OCI-LY1 (cell line): ENCODE measurements around the gene MRPS30.

Experiments used
- H2AFZ ChIP-seq: fragments of 200-600 bp; sonication (generic), shearing (Covaris generic); 2 replicates; pipeline ENCODE4 v1.6.0; 2014; ENCODE audit warnings: antibody characterized with exemption, mild to moderate bottlenecking, low read length
- H3F3A ChIP-seq: fragments of 200-600 bp; sonication (generic), shearing (Covaris generic); 2 replicates; pipeline ENCODE4 v1.6.0; 2014; ENCODE audit warnings: mild to moderate bottlenecking, antibody characterized with exemption, low read length, moderate library complexity; ENCODE audit not compliant: insufficient read depth
- H3K27ac ChIP-seq: fragments of 200-600 bp; sonication (generic); 2 replicates; pipeline ENCODE4 v1.5.1; 2014; ENCODE audit warnings: low read length, mixed run types, mild to moderate bottlenecking, low read depth; ENCODE audit not compliant: poor library complexity, severe bottlenecking
- H3K27me3 ChIP-seq: fragments of 200-600 bp; sonication (generic); 2 replicates; pipeline ENCODE4 v1.6.0; 2014; ENCODE audit warnings: antibody characterized with exemption, mild to moderate bottlenecking, low read length, moderate library complexity; ENCODE audit not compliant: insufficient read depth
- H3K36me3 ChIP-seq: fragments of 200-600 bp; sonication (generic); 2 replicates; pipeline ENCODE4 v1.6.1; 2014; ENCODE audit warnings: mild to moderate bottlenecking, antibody characterized with exemption, low read length, moderate library complexity, mixed read lengths; ENCODE audit not compliant: insufficient read depth
- H3K4me1 ChIP-seq: fragments of 200-600 bp; sonication (generic); 2 replicates; pipeline ENCODE4 v1.5.1; 2014; ENCODE audit warnings: mild to moderate bottlenecking, low read length, moderate library complexity; ENCODE audit not compliant: insufficient read depth, severe bottlenecking
- H3K4me2 ChIP-seq: fragments of 200-600 bp; sonication (generic), shearing (Covaris generic); 2 replicates; pipeline ENCODE4 v1.6.1; 2014; ENCODE audit warnings: low read length
- H3K4me3 ChIP-seq: fragments of 200-600 bp; sonication (generic); 2 replicates; pipeline ENCODE4 v1.5.1; 2014; ENCODE audit warnings: low read length, low read depth, mild to moderate bottlenecking, mixed read lengths; ENCODE audit not compliant: poor library complexity, severe bottlenecking
- H3K79me2 ChIP-seq: fragments of 200-600 bp; shearing (Covaris generic); 2 replicates; pipeline ENCODE4 v1.6.1; 2016; ENCODE audit warnings: mixed run types, low read length, mixed read lengths; ENCODE audit not compliant: insufficient read depth
- H3K9ac ChIP-seq: fragments of 200-600 bp; sonication (generic), shearing (Covaris generic); 2 replicates; pipeline ENCODE4 v1.6.1; 2014; ENCODE audit warnings: mild to moderate bottlenecking, low read length, mixed read lengths
- H3K9me2 ChIP-seq: fragments of 200-600 bp; sonication (generic), shearing (Covaris generic); 2 replicates; pipeline ENCODE4 v1.6.1; 2014; ENCODE audit warnings: low read depth, mild to moderate bottlenecking, low read length, mixed read lengths
- H3K9me3 ChIP-seq: fragments of 200-600 bp; shearing (Covaris generic); 2 replicates; pipeline ENCODE4 v1.6.1; 2014; ENCODE audit warnings: low read length, mixed read lengths
- H4K20me1 ChIP-seq: fragments of 200-600 bp; sonication (generic), shearing (Covaris generic); 2 replicates; pipeline ENCODE4 v1.6.0; 2016; ENCODE audit warnings: mild to moderate bottlenecking, low read length; ENCODE audit not compliant: insufficient read depth
- EZH2 ChIP-seq: fragments of 200-600 bp; sonication (generic), shearing (Covaris generic); IDR thresholded peaks from 2 replicates; pipeline ENCODE4 v1.8.0; 2017; ENCODE audit warnings: borderline replicate concordance, mixed run types, mild to moderate bottlenecking, antibody characterized with exemption, low read length, moderate library complexity, mixed read lengths
- TF ChIP-seq, protein P1 (sequence below): fragments of 200-600 bp; sonication (generic), shearing (Covaris generic); IDR thresholded peaks from 2 replicates; pipeline ENCODE4 v1.5.1; 2017; ENCODE audit warnings: mild to moderate bottlenecking, antibody characterized with exemption, low read length, moderate library complexity, mixed read lengths

MRPS30 gene

DNA sequence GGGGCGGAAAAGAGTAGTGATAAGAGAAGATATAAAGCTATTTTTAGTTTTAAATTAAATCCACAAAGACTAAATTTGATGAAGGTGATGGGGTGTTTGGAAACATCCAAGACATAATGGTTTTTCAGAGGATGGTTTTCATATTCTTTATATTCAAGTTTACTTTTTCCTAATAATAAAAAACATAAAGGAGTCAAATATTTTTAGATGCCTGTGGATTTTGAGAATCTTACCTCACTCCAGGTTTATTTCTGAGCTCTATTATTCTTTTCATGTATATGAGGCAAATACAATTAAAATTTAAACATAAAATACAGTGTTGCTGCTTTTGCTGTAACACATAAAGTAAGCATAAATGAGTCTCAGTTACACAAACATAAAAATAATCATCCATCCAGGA, 22.2 kb downstream of the MRPS30 start:
- no peaks in the 10 kb centered on the region for H3K9me3 ChIP-seq
- H3K9ac ChIP-seq: no peak overlapping the region
- no peak overlapping the region for H3K27ac ChIP-seq
- H2AFZ ChIP-seq: no peak overlapping the region
- H3K79me2 ChIP-seq: no peaks in the 10 kb centered on the region
- no peaks in the 10 kb centered on the region for H3K9me2 ChIP-seq
- H3K4me2 ChIP-seq: no peak overlapping the region
- no peak overlapping the region for H3K4me3 ChIP-seq
- H4K20me1 ChIP-seq: no peaks in the 10 kb centered on the region
- H3F3A ChIP-seq: no peaks in the 10 kb centered on the region
- TF ChIP-seq EZH2: no peak
- TF ChIP-seq, protein P1, sequence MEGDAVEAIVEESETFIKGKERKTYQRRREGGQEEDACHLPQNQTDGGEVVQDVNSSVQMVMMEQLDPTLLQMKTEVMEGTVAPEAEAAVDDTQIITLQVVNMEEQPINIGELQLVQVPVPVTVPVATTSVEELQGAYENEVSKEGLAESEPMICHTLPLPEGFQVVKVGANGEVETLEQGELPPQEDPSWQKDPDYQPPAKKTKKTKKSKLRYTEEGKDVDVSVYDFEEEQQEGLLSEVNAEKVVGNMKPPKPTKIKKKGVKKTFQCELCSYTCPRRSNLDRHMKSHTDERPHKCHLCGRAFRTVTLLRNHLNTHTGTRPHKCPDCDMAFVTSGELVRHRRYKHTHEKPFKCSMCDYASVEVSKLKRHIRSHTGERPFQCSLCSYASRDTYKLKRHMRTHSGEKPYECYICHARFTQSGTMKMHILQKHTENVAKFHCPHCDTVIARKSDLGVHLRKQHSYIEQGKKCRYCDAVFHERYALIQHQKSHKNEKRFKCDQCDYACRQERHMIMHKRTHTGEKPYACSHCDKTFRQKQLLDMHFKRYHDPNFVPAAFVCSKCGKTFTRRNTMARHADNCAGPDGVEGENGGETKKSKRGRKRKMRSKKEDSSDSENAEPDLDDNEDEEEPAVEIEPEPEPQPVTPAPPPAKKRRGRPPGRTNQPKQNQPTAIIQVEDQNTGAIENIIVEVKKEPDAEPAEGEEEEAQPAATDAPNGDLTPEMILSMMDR: no peak
- H3K27me3 ChIP-seq: no peaks in the 10 kb centered on the region
- 0 out of 2 replicates have a peak, but pooled peaks cover 9% of the 10 kb centered on the region for H3K36me3 ChIP-seq
- H3K4me1 ChIP-seq: no peaks in the 10 kb centered on the region

DNA sequence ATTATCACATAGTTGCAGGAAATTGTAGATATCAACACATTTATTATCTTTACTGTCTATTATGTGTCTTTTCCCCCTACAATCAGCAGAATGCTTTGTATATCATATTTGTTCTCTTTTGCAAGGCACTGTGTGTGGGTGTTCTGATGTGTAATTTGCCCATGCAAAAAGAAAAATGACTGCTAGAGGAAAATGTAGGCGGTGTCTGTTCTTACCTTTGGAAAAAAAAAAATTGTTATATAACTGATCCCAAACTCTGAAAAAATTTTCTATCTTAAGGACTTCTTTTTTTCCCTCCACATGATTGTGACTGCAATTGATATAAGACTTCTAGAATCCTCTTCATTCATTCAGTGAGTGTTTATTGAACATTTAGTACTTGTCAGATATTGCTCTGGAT, 24.5 kb downstream of the MRPS30 start:
- H3K36me3 ChIP-seq: no peaks in the 10 kb centered on the region
- H3K9me3 ChIP-seq: no peaks in the 10 kb centered on the region
- TF ChIP-seq, protein P1: no peak
- no peak for TF ChIP-seq EZH2
- H3K79me2 ChIP-seq: no peaks in the 10 kb centered on the region
- H4K20me1 ChIP-seq: no peaks in the 10 kb centered on the region
- H3K4me2 ChIP-seq: no peak overlapping the region
- H3F3A ChIP-seq: no peaks in the 10 kb centered on the region
- no peaks in the 10 kb centered on the region for H3K4me1 ChIP-seq
- H3K9ac ChIP-seq: no peak overlapping the region
- H2AFZ ChIP-seq: no peak overlapping the region
- H3K4me3 ChIP-seq: no peak overlapping the region
- H3K27ac ChIP-seq: no peak overlapping the region
- H3K9me2 ChIP-seq: no peaks in the 10 kb centered on the region
- H3K27me3 ChIP-seq: no peaks in the 10 kb centered on the region

DNA sequence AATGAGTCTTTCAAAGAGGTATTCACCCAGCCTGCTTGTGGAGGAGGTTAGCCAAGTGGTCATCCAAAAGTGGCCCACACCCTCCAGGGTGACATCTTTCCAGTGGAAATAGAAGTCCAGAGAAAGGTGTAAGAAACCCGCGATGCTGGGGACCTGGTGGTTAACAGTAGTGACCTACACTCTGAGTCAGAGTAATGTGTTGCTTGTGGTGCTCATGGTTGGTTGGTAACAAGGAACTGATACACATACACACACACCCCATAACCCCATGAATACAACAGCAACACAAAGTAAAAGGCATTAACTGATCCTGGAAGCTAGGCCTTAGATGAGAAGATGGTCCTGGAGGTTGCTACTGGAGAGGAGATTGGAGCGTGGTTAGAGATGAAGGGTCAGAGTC, 26.9 kb downstream of the MRPS30 start:
- no peaks in the 10 kb centered on the region for H3K4me1 ChIP-seq
- TF ChIP-seq, protein P1: no peak
- TF ChIP-seq EZH2: no peak
- H3F3A ChIP-seq: no peaks in the 10 kb centered on the region
- H3K27ac ChIP-seq: no peak overlapping the region
- no peaks in the 10 kb centered on the region for H4K20me1 ChIP-seq
- no peak overlapping the region for H3K4me3 ChIP-seq
- no peak overlapping the region for H3K9ac ChIP-seq
- no peak overlapping the region for H3K4me2 ChIP-seq
- no peaks in the 10 kb centered on the region for H3K36me3 ChIP-seq
- H3K79me2 ChIP-seq: no peaks in the 10 kb centered on the region
- 0 out of 2 replicates have a peak, but pooled peaks cover 3% of the 10 kb centered on the region for H3K9me3 ChIP-seq
- no peaks in the 10 kb centered on the region for H3K9me2 ChIP-seq
- H3K27me3 ChIP-seq: no peaks in the 10 kb centered on the region
- H2AFZ ChIP-seq: no peak overlapping the region
